ENCODE data around the gene TNFRSF12A.

DNA sequence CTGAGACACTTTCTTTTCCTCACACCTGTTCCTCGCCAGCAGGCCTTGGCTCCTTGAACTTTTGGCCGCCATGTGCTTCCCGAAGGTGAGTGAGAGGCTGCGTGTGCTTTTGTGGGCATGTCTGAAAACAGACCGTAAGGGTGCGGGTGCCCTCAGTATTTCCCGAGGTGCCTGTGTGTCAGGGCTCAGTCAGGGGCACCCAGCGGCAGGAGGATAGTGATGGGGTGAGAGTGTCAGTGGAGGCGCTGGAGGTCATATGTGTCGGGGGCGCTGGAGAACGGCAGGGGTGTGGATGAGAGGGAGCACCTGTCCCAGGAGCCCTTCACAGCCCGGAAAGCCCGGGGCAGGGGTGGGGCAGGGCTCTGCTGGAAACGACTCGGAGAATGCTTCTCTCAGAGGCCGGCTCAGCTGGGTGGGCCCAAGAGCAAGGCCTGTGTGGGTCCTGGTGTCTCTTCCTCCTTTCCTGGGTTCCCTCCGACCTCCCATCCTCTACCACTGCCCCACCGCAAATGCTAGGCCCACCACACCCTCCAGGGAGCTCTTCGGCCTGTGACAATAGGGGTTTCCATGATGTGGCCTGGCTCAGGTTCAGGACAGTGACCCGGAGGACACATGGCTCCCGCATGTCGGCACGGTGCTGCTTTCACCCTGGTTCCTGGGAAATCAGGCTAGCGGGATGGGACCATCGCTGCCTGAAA, 45.7 kb downstream of the TNFRSF12A start:
- TF ChIP-seq GATA3 (IDR thresholded peaks at IDR 0.05; ENCODE audit: low read depth, low read length) (no peak), GATA2 (IDR thresholded peaks at IDR 0.05; ENCODE audit: low read depth, low read length) (no peak)

Measured in SH-SY5Y (cell line).